Activated B cell treated with CpG ODN at 0.5 μM for 24 hours (primary cell): Measurements from ENCODE around the gene COL9A3. TPM values are rescaled to one million over a fixed set of nuclear protein-coding genes. Genes with fewer than 3 reads are reported as not detected.

Source experiments
- ATAC-seq: fragments of 200-7000 bp; cut with Tn5 transposase; one replicate; pipeline ENCODE4 v1.10.0; 2021; ENCODE audit warnings: low read depth, mild to moderate bottlenecking, moderate library complexity
- CTCF ChIA-PET: fragments of 350-600 bp; sonication (Branson Sonifier 250); formaldehyde crosslinking; loops from one replicate; lab custom pipeline; 2021; ENCODE audit warnings: antibody characterized with exemption; lab: Charles Lee
- POLR2A ChIA-PET: fragments of 350-600 bp; sonication (Branson Sonifier 250); formaldehyde crosslinking; loops from one replicate; lab custom pipeline; 2021; ENCODE audit warnings: antibody characterized with exemption; lab: Charles Lee
- DNase-seq: peaks from one replicate; pipeline ENCODE4 v3.0.0; 2022
- H3K27ac Mint-ChIP-seq: one replicate; pipeline ENCODE4 v1.8.0; 2020; ENCODE audit warnings: mixed read lengths
- H3K27me3 Mint-ChIP-seq: one replicate; pipeline ENCODE4 v1.8.0; 2021; ENCODE audit warnings: mixed read lengths
- H3K36me3 Mint-ChIP-seq: one replicate; pipeline ENCODE4 v1.8.0; 2021; ENCODE audit warnings: low read depth, mixed read lengths
- H3K4me1 Mint-ChIP-seq: one replicate; pipeline ENCODE4 v1.8.0; 2021; ENCODE audit warnings: mixed read lengths
- H3K4me3 Mint-ChIP-seq: one replicate; pipeline ENCODE4 v1.8.0; 2020; ENCODE audit warnings: mild to moderate bottlenecking, mixed read lengths
- H3K9me3 Mint-ChIP-seq: one replicate; pipeline ENCODE4 v1.8.0; 2020; ENCODE audit warnings: mixed read lengths
- CTCF ChIP-seq: fragments of 200-600 bp; IDR thresholded peaks from one replicate; pipeline ENCODE4 v1.8.0; 2022; ENCODE audit warnings: antibody characterized with exemption, mild to moderate bottlenecking
- intact Hi-C: fragments of 100-400 bp; cut with micrococcal nuclease; formaldehyde crosslinking; loops from one replicate; pipeline ENCODE4 v1.15.1; 2024
- total RNA-seq: library from RNA; stranded (reverse); gene quantifications from 2 replicates; pipeline ENCODE4 v1.2.3, GENCODE V29; 2022

Gene COL9A3
- total RNA-seq, 1 donor from 2014 or later: 37.6 TPM

GRCh38 chr20:62825986-62826645 is 9.3 kb downstream of the COL9A3 start:
- Mint-ChIP-seq H3K9me3 (no peaks in the 10 kb centered on the region), H3K36me3 (no peaks in the 10 kb centered on the region), H3K4me3 (no peak overlapping the region), H3K27me3 (no peaks in the 10 kb centered on the region), H3K27ac (peak overlapping the region; percentile 56), H3K4me1 (peaks cover 21% of the 10 kb centered on the region)
- ATAC-seq: peak; percentile 56
- DNase-seq: no peak
- TF ChIP-seq CTCF: no peak
- ChIA-PET POLR2A (interaction anchor here (0.5 to 2.0 kb wide), 5 partner anchors 11 to 35 kb away, joined by 3 to 11 read pairs (median 6); partner anchors contain the start of gene TCFL5), CTCF (no interaction called here)
- intact Hi-C loops: no loop called here

- Mint-ChIP-seq H3K4me3 (no peak overlapping the region), H3K27ac (peak overlapping the region; percentile 56), H3K9me3 (no peaks in the 10 kb centered on the region), H3K36me3 (no peaks in the 10 kb centered on the region), H3K27me3 (no peaks in the 10 kb centered on the region), H3K4me1 (peaks cover 25% of the 10 kb centered on the region)
- POLR2A ChIA-PET: interaction anchor here (0.5 to 0.9 kb wide), 2 partner anchors 11 to 29 kb away, joined by 4 read pairs; no protein-coding TSS in a partner anchor
- no peak for ATAC-seq
- TF ChIP-seq CTCF: no peak
- intact Hi-C loops: no loop called here
- CTCF ChIA-PET: no interaction called here
- no peak for DNase-seq
These were observed 9.9 kb downstream of the COL9A3 start for GRCh38 chr20:62826646-62827310.

GRCh38 chr20:62827311-62828038 is 10.6 kb downstream of the COL9A3 start:
- H3K9me3 Mint-ChIP-seq: no peaks in the 10 kb centered on the region
- ChIA-PET CTCF (no interaction called here), POLR2A (interaction anchor here (0.5 kb wide), 1 partner anchor 28 kb away, joined by 4 read pairs; no protein-coding TSS in a partner anchor)
- no peak for ATAC-seq
- peaks cover 32% of the 10 kb centered on the region for H3K4me1 Mint-ChIP-seq
- H3K36me3 Mint-ChIP-seq: no peaks in the 10 kb centered on the region
- TF ChIP-seq CTCF: no peak
- H3K4me3 Mint-ChIP-seq: no peak overlapping the region
- H3K27ac Mint-ChIP-seq: no peak overlapping the region
- DNase-seq: no peak
- intact Hi-C loops: no loop called here
- no peaks in the 10 kb centered on the region for H3K27me3 Mint-ChIP-seq

- ATAC-seq: no peak
- H3K36me3 Mint-ChIP-seq: no peaks in the 10 kb centered on the region
- no peak overlapping the region for H3K4me3 Mint-ChIP-seq
- no peaks in the 10 kb centered on the region for H3K9me3 Mint-ChIP-seq
- ChIA-PET POLR2A (no interaction called here), CTCF (no interaction called here)
- peaks cover 34% of the 10 kb centered on the region for H3K4me1 Mint-ChIP-seq
- intact Hi-C loops: no loop called here
- no peak for TF ChIP-seq CTCF
- DNase-seq: no peak
- H3K27me3 Mint-ChIP-seq: no peaks in the 10 kb centered on the region
- H3K27ac Mint-ChIP-seq: no peak overlapping the region
These were observed 11.2 kb downstream of the COL9A3 start for GRCh38 chr20:62828051-62828450.
